Neural progenitor cell (in vitro differentiated cells): ENCODE data around the gene TMEM123.

Source experiments
- CTCF ChIP-seq: fragments of 200-600 bp; sonication (generic); IDR thresholded peaks from 2 replicates; pipeline ENCODE4 v1.5.1; 2017; ENCODE audit warnings: antibody characterized with exemption, mild to moderate bottlenecking
- EZH2 ChIP-seq: fragments of 200-600 bp; sonication (generic); IDR thresholded peaks from 2 replicates; pipeline ENCODE4 v1.6.1; 2017; ENCODE audit warnings: antibody characterized with exemption, mild to moderate bottlenecking, moderate library complexity

- no peak for TF ChIP-seq EZH2
- no peak for TF ChIP-seq CTCF
Observed at GRCh38 chr11:102464859-102465500, 12.4 kb upstream of the TMEM123 start.
